Large intestine (tissue), 3 donors: ENCODE data around the gene RASL10B. TPM values are rescaled to one million over a fixed set of nuclear protein-coding genes. Genes with fewer than 3 reads are reported as not detected.

Source experiments
- DNase-seq, 2 donors: peaks; one replicate each; pipeline versions ENCODE4 v3.0.0 to v3.0.0-alpha.2; 2013
- H3K27ac ChIP-seq: one replicate; pipeline ENCODE4 v1.5.1; 2013; ENCODE audit warnings: low read length
- H3K27me3 ChIP-seq: 2 replicates; pipeline ENCODE4 v1.6.1; 2013; ENCODE audit warnings: low read length; ENCODE audit not compliant: control insufficient read depth, insufficient read depth
- H3K36me3 ChIP-seq: 2 replicates; pipeline ENCODE4 v1.6.1; 2013; ENCODE audit warnings: low read length; ENCODE audit not compliant: control insufficient read depth, insufficient read depth
- H3K4me1 ChIP-seq: one replicate; pipeline ENCODE4 v1.6.1; 2013; ENCODE audit warnings: low read length; ENCODE audit not compliant: control insufficient read depth, insufficient read depth
- H3K4me3 ChIP-seq: one replicate; pipeline ENCODE4 v1.5.1; 2013; ENCODE audit warnings: low read length
- H3K9me3 ChIP-seq: one replicate; pipeline ENCODE4 v1.6.1; 2013; ENCODE audit warnings: mild to moderate bottlenecking, low read depth, low read length, moderate library complexity; ENCODE audit not compliant: control insufficient read depth
- WGBS: methylation state at CpG from one replicate; pipeline ENCODE4 v1.1.5; 2013; ENCODE audit warnings: low lambda C conversion rate; ENCODE audit not compliant: insufficient coverage; 5-methylcytosine and 5-hydroxymethylcytosine counted together
- polyA plus RNA-seq: library from polyadenylated mRNA; unstranded; fragments of 120-200 nt; gene quantifications from one replicate; pipeline ENCODE4 v1.2.1, GENCODE V29; 2013

Gene RASL10B
- polyA plus RNA-seq, 1 donor = 2.9 TPM

GRCh38 chr17:35729405-35729833 is 2.0 kb upstream of the RASL10B start:
- Histone ChIP-seq H3K4me3 (no peak overlapping the region), H3K27me3 (no peaks in the 10 kb centered on the region), H3K27ac (no peak overlapping the region), H3K4me1 (peaks cover 31% of the 10 kb centered on the region), H3K9me3 (no peaks in the 10 kb centered on the region), H3K36me3 (peaks cover 14% of the 10 kb centered on the region)
- WGBS = no CpG with 5 or more reads among the region's 4 CpGs
- no peak for DNase-seq

- no peaks in the 10 kb centered on the region for H3K27me3 ChIP-seq
- DNase-seq = no peak
- no peak overlapping the region for H3K27ac ChIP-seq
- H3K9me3 ChIP-seq = no peaks in the 10 kb centered on the region
- H3K4me1 ChIP-seq = peaks cover 29% of the 10 kb centered on the region
- no peak overlapping the region for H3K4me3 ChIP-seq
- 60% methylated on average over 1 of the region's 10 CpGs for WGBS
- H3K36me3 ChIP-seq = peaks cover 3% of the 10 kb centered on the region
Observed at GRCh38 chr17:35730400-35731005, 936 bp upstream of the RASL10B start.

- Histone ChIP-seq H3K4me3 (peak overlapping the region; percentile 51), H3K27ac (no peak overlapping the region), H3K9me3 (no peaks in the 10 kb centered on the region), H3K4me1 (peaks cover 13% of the 10 kb centered on the region), H3K27me3 (no peaks in the 10 kb centered on the region), H3K36me3 (no peaks in the 10 kb centered on the region)
- WGBS = no CpG with 5 or more reads among the region's 47 CpGs
- DNase-seq = no peak
Observed at GRCh38 chr17:35731917-35732805, 722 bp downstream of the RASL10B start.

DNA sequence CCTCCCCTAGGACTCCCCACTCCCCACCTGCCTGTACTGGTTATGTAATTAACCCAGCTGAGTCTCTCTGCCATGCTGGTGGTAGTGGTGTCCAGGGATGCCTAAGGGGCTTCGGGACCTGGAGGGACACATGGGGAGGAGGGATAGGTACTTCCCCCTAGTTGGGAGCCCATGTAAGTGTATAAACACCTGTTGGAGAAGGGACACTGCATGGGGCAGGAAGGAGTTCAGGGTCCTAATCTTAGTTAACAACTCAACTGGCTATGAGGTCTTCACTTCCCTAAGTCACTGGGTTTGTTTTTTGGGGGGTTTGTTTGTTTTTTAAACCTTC is 1.3 kb downstream of the RASL10B start:
- Histone ChIP-seq H3K4me3 (no peak overlapping the region), H3K27ac (no peak overlapping the region), H3K27me3 (no peaks in the 10 kb centered on the region), H3K36me3 (no peaks in the 10 kb centered on the region), H3K4me1 (peaks cover 7% of the 10 kb centered on the region), H3K9me3 (no peaks in the 10 kb centered on the region)
- WGBS = no CpG with 5 or more reads among the region's 1 CpG
- no peak for DNase-seq

DNA sequence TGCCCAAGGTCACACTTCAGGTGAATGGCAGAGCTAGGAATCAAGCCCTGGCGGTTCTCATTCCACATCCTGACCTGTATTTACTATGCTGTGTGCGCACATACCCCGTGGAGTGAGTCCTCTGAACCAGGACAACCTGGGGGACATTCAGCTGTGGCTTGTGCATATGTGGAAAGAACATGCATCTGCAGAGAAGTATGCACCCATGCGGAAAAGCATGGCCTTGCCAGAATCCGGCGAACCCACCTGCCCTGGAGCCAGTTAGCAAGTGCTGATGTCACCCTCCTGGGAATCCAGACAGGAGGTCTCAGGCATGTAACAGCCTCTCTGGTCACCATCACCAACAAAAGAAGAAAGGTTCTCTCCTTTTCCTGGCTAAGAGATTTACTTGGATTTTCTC is 1.9 kb downstream of the RASL10B start:
- H3K27me3 ChIP-seq = no peaks in the 10 kb centered on the region
- no peak overlapping the region for H3K27ac ChIP-seq
- no peak overlapping the region for H3K4me3 ChIP-seq

GRCh38 chr17:35734396-35734795 is 3.0 kb downstream of the RASL10B start:
- DNase-seq = no peak
- no CpG with 5 or more reads among the region's 7 CpGs for WGBS

More for the DNA sequence above, 1.9 kb downstream of the RASL10B start:
- no peaks in the 10 kb centered on the region for H3K9me3 ChIP-seq
- H3K4me1 ChIP-seq = peaks cover 4% of the 10 kb centered on the region
- H3K36me3 ChIP-seq = no peaks in the 10 kb centered on the region
- no peak for DNase-seq
- WGBS = no CpG with 5 or more reads among the region's 6 CpGs

GRCh38 chr17:35735036-35735805 is 3.8 kb downstream of the RASL10B start:
- no peak overlapping the region for H3K27ac ChIP-seq
- 60% methylated on average over 1 of the region's 29 CpGs for WGBS
- no peaks in the 10 kb centered on the region for H3K36me3 ChIP-seq
- H3K4me3 ChIP-seq = no peak overlapping the region
- peaks cover 3% of the 10 kb centered on the region for H3K27me3 ChIP-seq
- DNase-seq = no peak
- H3K9me3 ChIP-seq = no peaks in the 10 kb centered on the region
- peaks cover 4% of the 10 kb centered on the region for H3K4me1 ChIP-seq

More at GRCh38 chr17:35734396-35734795, 3.0 kb downstream of the RASL10B start:
- H3K27ac ChIP-seq = no peak overlapping the region
- no peaks in the 10 kb centered on the region for H3K36me3 ChIP-seq
- H3K27me3 ChIP-seq = no peaks in the 10 kb centered on the region
- H3K4me1 ChIP-seq = peaks cover 4% of the 10 kb centered on the region
- H3K9me3 ChIP-seq = no peaks in the 10 kb centered on the region
- H3K4me3 ChIP-seq = no peak overlapping the region

- Histone ChIP-seq H3K4me1 (peaks cover 1% of the 10 kb centered on the region), H3K9me3 (peaks cover 5% of the 10 kb centered on the region), H3K27ac (no peak overlapping the region), H3K4me3 (no peak overlapping the region), H3K36me3 (no peaks in the 10 kb centered on the region), H3K27me3 (peaks cover 13% of the 10 kb centered on the region)
- DNase-seq = no peak
- no CpG with 5 or more reads among the region's 5 CpGs for WGBS
Observed at GRCh38 chr17:35736236-35736635, 4.8 kb downstream of the RASL10B start.

GRCh38 chr17:35738519-35739133 is 7.2 kb downstream of the RASL10B start:
- no CpG with 5 or more reads among the region's 5 CpGs for WGBS

GRCh38 chr17:35740216-35740615 is 8.8 kb downstream of the RASL10B start:
- Histone ChIP-seq H3K27ac (no peak overlapping the region), H3K4me3 (no peak overlapping the region), H3K9me3 (peaks cover 5% of the 10 kb centered on the region), H3K27me3 (peaks cover 36% of the 10 kb centered on the region), H3K36me3 (no peaks in the 10 kb centered on the region), H3K4me1 (peaks cover 2% of the 10 kb centered on the region)
- WGBS = no CpG with 5 or more reads among the region's 7 CpGs
- no peak for DNase-seq

More at GRCh38 chr17:35738519-35739133, 7.2 kb downstream of the RASL10B start:
- peaks cover 34% of the 10 kb centered on the region for H3K27me3 ChIP-seq
- H3K4me3 ChIP-seq = no peak overlapping the region
- H3K4me1 ChIP-seq = peaks cover 2% of the 10 kb centered on the region
- H3K27ac ChIP-seq = no peak overlapping the region
- no peaks in the 10 kb centered on the region for H3K36me3 ChIP-seq
- peaks cover 5% of the 10 kb centered on the region for H3K9me3 ChIP-seq
- no peak for DNase-seq
